ENCODE measurements around the gene TLE4.
A peak's percentile ranks its signal among the peaks of the same experiment; 100 is the strongest.
"Not testable (repeated sequence)": the region's sequence is repeated elsewhere in the genome, so short reads cannot be mapped to it uniquely, and the experiment has no call there.

Gene TLE4

GRCh38 chr9:79571309-79572031, at the start of gene TLE4:
Gene TLE4 (plus strand): TSS chr9:79571965. CDS start chr9:79572791, 826 bp downstream.
- peak; percentile 97 to 99 for DNase-seq (ENCODE audit: low read depth in 2 of 2)

GRCh38 chr9:79522793-79523192, 49.0 kb upstream of the TLE4 start:
- no peak for DNase-seq (ENCODE audit: low read depth in 2 of 2)

GRCh38 chr9:79524266-79524665, 47.5 kb upstream of the TLE4 start:
- DNase-seq (ENCODE audit: low read depth in 2 of 2), result no peak

GRCh38 chr9:79526149-79526672, 45.6 kb upstream of the TLE4 start:
- no peak for DNase-seq (ENCODE audit: low read depth in 2 of 2)

- no peak for DNase-seq (ENCODE audit: low read depth in 2 of 2)
Measured at GRCh38 chr9:79535534-79535933, 36.2 kb upstream of the TLE4 start.

- no peak for DNase-seq (ENCODE audit: low read depth in 2 of 2)
Measured at GRCh38 chr9:79537838-79538237, 33.9 kb upstream of the TLE4 start.

GRCh38 chr9:79542735-79543620, 28.8 kb upstream of the TLE4 start:
- DNase-seq (ENCODE audit: low read depth in 2 of 2), result no peak

GRCh38 chr9:79544375-79544774, 27.4 kb upstream of the TLE4 start:
- not testable (repeated sequence) for DNase-seq (ENCODE audit: low read depth in 2 of 2)

- no peak for DNase-seq (ENCODE audit: low read depth in 2 of 2)
Measured at GRCh38 chr9:79551586-79551985, 20.2 kb upstream of the TLE4 start.

GRCh38 chr9:79551994-79552393, 19.8 kb upstream of the TLE4 start:
- DNase-seq (ENCODE audit: low read depth in 2 of 2), result no peak

GRCh38 chr9:79555474-79556089, 16.2 kb upstream of the TLE4 start:
- no peak for DNase-seq (ENCODE audit: low read depth in 2 of 2)

- DNase-seq (ENCODE audit: low read depth in 2 of 2), result no peak
Measured at GRCh38 chr9:79559495-79560181, 12.1 kb upstream of the TLE4 start.

- DNase-seq (ENCODE audit: low read depth in 2 of 2), result no peak
Measured at GRCh38 chr9:79562749-79563386, 8.9 kb upstream of the TLE4 start.

- no peak for DNase-seq (ENCODE audit: low read depth in 2 of 2)
Measured at GRCh38 chr9:79564105-79564504, 7.7 kb upstream of the TLE4 start.

- no peak for DNase-seq (ENCODE audit: low read depth in 2 of 2)
Measured at GRCh38 chr9:79565245-79565644, 6.5 kb upstream of the TLE4 start.

GRCh38 chr9:79567671-79568098, 4.1 kb upstream of the TLE4 start:
- no peak for DNase-seq (ENCODE audit: low read depth in 2 of 2)

GRCh38 chr9:79568337-79569101, 3.2 kb upstream of the TLE4 start:
- DNase-seq (ENCODE audit: low read depth in 2 of 2), result no peak

- DNase-seq (ENCODE audit: low read depth in 2 of 2), result no peak
Measured at GRCh38 chr9:79569814-79570447, 1.8 kb upstream of the TLE4 start.

GRCh38 chr9:79570448-79571308, 1.1 kb upstream of the TLE4 start:
- DNase-seq (ENCODE audit: low read depth in 2 of 2), result peak; percentile 24 to 43
